HEK293 (cell line): Measurements from ENCODE around the gene ATP1A3.
A peak's percentile ranks its signal among the peaks of the same experiment; 100 is the strongest.

Experiments
- SCRT1 ChIP-seq: fragments of 450-650 bp; formaldehyde crosslinking; IDR thresholded peaks from 2 replicates; pipeline ENCODE4 v1.5.1; 2016; ENCODE audit warnings: missing biosample characterization, missing genetic modification characterization, borderline replicate concordance
- SP7 ChIP-seq: fragments of 450-650 bp; formaldehyde crosslinking; IDR thresholded peaks from 2 replicates; pipeline ENCODE4 v1.5.1; 2016; ENCODE audit warnings: missing biosample characterization, missing genetic modification characterization
- ZNF214 ChIP-seq: fragments of 450-650 bp; formaldehyde crosslinking; IDR thresholded peaks from 2 replicates; pipeline ENCODE4 v1.5.1; 2017; ENCODE audit warnings: missing biosample characterization, mild to moderate bottlenecking, missing genetic modification characterization, borderline replicate concordance
- ZNF324 ChIP-seq: fragments of 450-650 bp; formaldehyde crosslinking; IDR thresholded peaks from 2 replicates; pipeline ENCODE4 v1.5.1; 2016; ENCODE audit warnings: missing biosample characterization, missing genetic modification characterization
- ZNF426 ChIP-seq: fragments of 450-650 bp; formaldehyde crosslinking; IDR thresholded peaks from 2 replicates; pipeline ENCODE4 v1.5.1; 2017; ENCODE audit warnings: missing biosample characterization, missing genetic modification characterization, mild to moderate bottlenecking, inconsistent platforms, moderate library complexity
- ZNF548 ChIP-seq: fragments of 450-650 bp; formaldehyde crosslinking; IDR thresholded peaks from 2 replicates; pipeline ENCODE4 v1.5.1; 2016; ENCODE audit warnings: missing biosample characterization, missing genetic modification characterization
- ZNF571 ChIP-seq: fragments of 450-650 bp; formaldehyde crosslinking; IDR thresholded peaks from 2 replicates; pipeline ENCODE4 v1.5.0; 2017; ENCODE audit warnings: missing biosample characterization, missing genetic modification characterization
- ZNF677 ChIP-seq: fragments of 450-650 bp; IDR thresholded peaks from 2 replicates; pipeline ENCODE4 v1.5.0; 2018; ENCODE audit warnings: missing biosample characterization, mild to moderate bottlenecking, missing genetic modification characterization, moderate library complexity
- ZNF747 ChIP-seq: fragments of 450-650 bp; formaldehyde crosslinking; IDR thresholded peaks from 2 replicates; pipeline ENCODE4 v1.5.1; 2016; ENCODE audit warnings: missing biosample characterization, missing genetic modification characterization
- ZNF843 ChIP-seq: fragments of 450-650 bp; formaldehyde crosslinking; IDR thresholded peaks from 2 replicates; pipeline ENCODE4 v1.5.1; 2016; ENCODE audit warnings: missing biosample characterization, missing genetic modification characterization
- TF ChIP-seq, protein P1 (sequence below): fragments of 450-650 bp; formaldehyde crosslinking; IDR thresholded peaks from 2 replicates; pipeline ENCODE4 v1.5.1; 2016; ENCODE audit warnings: missing biosample characterization, missing genetic modification characterization, borderline replicate concordance
- TF ChIP-seq, protein P2 (sequence below): fragments of 450-650 bp; formaldehyde crosslinking; IDR thresholded peaks from 2 replicates; pipeline ENCODE4 v1.5.1; 2016; ENCODE audit warnings: missing biosample characterization, missing genetic modification characterization
- TF ChIP-seq, protein P3 (sequence below): fragments of 450-650 bp; formaldehyde crosslinking; IDR thresholded peaks from 2 replicates; pipeline ENCODE4 v1.5.1; 2016; ENCODE audit warnings: missing biosample characterization, missing genetic modification characterization
- TF ChIP-seq, protein P4 (sequence below): fragments of 450-650 bp; formaldehyde crosslinking; IDR thresholded peaks from 2 replicates; pipeline ENCODE4 v1.5.1; 2016; ENCODE audit warnings: missing biosample characterization, missing genetic modification characterization
- TF ChIP-seq, protein P5 (sequence below): fragments of 450-650 bp; formaldehyde crosslinking; IDR thresholded peaks from 2 replicates; pipeline ENCODE4 v1.5.1; 2016; ENCODE audit warnings: missing biosample characterization, missing genetic modification characterization, borderline replicate concordance
- TF ChIP-seq, protein P6 (sequence below): fragments of 450-650 bp; formaldehyde crosslinking; IDR thresholded peaks from 2 replicates; pipeline ENCODE4 v1.5.1; 2016; ENCODE audit warnings: missing biosample characterization, missing genetic modification characterization

The ATP1A3 gene

DNA sequence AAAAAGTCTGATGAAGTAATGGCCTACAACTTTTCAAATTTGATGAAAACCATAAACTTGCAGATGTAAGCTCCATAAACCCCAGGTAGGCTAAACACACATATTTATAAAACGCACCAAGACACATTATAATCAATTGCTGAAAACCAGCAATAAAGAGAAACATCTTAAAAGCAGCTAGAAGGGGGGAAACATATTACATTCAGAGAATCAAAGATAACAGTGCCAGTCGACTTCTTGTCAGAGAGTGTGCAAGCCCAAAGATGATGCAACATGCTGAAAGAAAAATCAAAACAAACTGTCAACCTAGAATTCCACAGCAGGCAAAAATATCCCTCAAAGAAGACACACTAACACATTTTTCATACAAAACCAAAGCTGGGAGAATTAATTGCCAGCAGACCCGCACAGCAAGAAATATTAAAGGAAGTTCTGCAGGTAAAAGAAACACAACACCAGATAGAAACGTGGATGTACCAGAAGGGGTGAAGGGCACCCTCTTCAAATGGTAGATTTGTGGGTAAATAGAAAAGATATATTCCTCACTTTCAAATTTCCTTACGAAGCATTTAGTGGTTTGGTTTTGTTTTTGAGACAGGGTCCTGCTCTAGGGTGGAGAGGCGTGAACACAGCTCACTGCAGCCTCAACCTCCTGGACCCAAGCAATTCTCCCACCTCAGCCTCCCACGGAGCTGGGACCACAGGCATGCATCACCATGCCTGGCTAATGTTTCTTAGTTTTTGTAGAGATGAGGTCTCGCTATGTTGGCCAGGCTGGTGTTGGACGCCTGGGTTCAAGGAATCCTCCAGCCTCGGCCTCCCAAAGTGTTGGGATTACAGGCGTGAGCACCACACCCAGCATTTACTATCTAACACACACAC is 16.5 kb upstream of the ATP1A3 start (continued):
- TF ChIP-seq, protein P1, sequence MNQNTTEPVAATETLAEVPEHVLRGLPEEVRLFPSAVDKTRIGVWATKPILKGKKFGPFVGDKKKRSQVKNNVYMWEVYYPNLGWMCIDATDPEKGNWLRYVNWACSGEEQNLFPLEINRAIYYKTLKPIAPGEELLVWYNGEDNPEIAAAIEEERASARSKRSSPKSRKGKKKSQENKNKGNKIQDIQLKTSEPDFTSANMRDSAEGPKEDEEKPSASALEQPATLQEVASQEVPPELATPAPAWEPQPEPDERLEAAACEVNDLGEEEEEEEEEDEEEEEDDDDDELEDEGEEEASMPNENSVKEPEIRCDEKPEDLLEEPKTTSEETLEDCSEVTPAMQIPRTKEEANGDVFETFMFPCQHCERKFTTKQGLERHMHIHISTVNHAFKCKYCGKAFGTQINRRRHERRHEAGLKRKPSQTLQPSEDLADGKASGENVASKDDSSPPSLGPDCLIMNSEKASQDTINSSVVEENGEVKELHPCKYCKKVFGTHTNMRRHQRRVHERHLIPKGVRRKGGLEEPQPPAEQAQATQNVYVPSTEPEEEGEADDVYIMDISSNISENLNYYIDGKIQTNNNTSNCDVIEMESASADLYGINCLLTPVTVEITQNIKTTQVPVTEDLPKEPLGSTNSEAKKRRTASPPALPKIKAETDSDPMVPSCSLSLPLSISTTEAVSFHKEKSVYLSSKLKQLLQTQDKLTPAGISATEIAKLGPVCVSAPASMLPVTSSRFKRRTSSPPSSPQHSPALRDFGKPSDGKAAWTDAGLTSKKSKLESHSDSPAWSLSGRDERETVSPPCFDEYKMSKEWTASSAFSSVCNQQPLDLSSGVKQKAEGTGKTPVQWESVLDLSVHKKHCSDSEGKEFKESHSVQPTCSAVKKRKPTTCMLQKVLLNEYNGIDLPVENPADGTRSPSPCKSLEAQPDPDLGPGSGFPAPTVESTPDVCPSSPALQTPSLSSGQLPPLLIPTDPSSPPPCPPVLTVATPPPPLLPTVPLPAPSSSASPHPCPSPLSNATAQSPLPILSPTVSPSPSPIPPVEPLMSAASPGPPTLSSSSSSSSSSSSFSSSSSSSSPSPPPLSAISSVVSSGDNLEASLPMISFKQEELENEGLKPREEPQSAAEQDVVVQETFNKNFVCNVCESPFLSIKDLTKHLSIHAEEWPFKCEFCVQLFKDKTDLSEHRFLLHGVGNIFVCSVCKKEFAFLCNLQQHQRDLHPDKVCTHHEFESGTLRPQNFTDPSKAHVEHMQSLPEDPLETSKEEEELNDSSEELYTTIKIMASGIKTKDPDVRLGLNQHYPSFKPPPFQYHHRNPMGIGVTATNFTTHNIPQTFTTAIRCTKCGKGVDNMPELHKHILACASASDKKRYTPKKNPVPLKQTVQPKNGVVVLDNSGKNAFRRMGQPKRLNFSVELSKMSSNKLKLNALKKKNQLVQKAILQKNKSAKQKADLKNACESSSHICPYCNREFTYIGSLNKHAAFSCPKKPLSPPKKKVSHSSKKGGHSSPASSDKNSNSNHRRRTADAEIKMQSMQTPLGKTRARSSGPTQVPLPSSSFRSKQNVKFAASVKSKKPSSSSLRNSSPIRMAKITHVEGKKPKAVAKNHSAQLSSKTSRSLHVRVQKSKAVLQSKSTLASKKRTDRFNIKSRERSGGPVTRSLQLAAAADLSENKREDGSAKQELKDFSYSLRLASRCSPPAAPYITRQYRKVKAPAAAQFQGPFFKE = no peak
- TF ChIP-seq ZNF548 = no peak
- no peak for TF ChIP-seq SCRT1
- TF ChIP-seq SP7 (tag by site-specific recombination) = 0 out of 2 replicates have a peak, but pooled peaks have one; percentile 24
- TF ChIP-seq, protein P2, sequence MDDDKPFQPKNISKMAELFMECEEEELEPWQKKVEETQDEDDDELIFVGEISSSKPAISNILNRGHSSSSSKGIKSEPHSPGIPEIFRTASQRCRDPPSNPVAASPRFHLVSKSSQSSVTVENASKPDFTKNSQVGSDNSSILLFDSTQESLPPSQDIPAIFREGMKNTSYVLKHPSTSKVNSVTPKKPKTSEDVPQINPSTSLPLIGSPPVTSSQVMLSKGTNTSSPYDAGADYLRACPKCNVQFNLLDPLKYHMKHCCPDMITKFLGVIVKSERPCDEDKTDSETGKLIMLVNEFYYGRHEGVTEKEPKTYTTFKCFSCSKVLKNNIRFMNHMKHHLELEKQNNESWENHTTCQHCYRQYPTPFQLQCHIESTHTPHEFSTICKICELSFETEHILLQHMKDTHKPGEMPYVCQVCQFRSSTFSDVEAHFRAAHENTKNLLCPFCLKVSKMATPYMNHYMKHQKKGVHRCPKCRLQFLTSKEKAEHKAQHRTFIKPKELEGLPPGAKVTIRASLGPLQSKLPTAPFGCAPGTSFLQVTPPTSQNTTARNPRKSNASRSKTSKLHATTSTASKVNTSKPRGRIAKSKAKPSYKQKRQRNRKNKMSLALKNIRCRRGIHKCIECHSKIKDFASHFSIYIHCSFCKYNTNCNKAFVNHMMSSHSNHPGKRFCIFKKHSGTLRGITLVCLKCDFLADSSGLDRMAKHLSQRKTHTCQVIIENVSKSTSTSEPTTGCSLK (tag by site-specific recombination) = no peak
- TF ChIP-seq, protein P3, sequence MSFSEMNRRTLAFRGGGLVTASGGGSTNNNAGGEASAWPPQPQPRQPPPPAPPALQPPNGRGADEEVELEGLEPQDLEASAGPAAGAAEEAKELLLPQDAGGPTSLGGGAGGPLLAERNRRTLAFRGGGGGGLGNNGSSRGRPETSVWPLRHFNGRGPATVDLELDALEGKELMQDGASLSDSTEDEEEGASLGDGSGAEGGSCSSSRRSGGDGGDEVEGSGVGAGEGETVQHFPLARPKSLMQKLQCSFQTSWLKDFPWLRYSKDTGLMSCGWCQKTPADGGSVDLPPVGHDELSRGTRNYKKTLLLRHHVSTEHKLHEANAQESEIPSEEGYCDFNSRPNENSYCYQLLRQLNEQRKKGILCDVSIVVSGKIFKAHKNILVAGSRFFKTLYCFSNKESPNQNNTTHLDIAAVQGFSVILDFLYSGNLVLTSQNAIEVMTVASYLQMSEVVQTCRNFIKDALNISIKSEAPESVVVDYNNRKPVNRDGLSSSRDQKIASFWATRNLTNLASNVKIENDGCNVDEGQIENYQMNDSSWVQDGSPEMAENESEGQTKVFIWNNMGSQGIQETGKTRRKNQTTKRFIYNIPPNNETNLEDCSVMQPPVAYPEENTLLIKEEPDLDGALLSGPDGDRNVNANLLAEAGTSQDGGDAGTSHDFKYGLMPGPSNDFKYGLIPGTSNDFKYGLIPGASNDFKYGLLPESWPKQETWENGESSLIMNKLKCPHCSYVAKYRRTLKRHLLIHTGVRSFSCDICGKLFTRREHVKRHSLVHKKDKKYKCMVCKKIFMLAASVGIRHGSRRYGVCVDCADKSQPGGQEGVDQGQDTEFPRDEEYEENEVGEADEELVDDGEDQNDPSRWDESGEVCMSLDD (tag by site-specific recombination) = peak; percentile 50; the same call in 1 of the 2 replicates
- TF ChIP-seq ZNF747 (tag by site-specific recombination) = no peak
- TF ChIP-seq ZNF571 = no peak
- TF ChIP-seq ZNF677 (tag by site-specific recombination) = no peak
- no peak for TF ChIP-seq ZNF843
- TF ChIP-seq, protein P4, sequence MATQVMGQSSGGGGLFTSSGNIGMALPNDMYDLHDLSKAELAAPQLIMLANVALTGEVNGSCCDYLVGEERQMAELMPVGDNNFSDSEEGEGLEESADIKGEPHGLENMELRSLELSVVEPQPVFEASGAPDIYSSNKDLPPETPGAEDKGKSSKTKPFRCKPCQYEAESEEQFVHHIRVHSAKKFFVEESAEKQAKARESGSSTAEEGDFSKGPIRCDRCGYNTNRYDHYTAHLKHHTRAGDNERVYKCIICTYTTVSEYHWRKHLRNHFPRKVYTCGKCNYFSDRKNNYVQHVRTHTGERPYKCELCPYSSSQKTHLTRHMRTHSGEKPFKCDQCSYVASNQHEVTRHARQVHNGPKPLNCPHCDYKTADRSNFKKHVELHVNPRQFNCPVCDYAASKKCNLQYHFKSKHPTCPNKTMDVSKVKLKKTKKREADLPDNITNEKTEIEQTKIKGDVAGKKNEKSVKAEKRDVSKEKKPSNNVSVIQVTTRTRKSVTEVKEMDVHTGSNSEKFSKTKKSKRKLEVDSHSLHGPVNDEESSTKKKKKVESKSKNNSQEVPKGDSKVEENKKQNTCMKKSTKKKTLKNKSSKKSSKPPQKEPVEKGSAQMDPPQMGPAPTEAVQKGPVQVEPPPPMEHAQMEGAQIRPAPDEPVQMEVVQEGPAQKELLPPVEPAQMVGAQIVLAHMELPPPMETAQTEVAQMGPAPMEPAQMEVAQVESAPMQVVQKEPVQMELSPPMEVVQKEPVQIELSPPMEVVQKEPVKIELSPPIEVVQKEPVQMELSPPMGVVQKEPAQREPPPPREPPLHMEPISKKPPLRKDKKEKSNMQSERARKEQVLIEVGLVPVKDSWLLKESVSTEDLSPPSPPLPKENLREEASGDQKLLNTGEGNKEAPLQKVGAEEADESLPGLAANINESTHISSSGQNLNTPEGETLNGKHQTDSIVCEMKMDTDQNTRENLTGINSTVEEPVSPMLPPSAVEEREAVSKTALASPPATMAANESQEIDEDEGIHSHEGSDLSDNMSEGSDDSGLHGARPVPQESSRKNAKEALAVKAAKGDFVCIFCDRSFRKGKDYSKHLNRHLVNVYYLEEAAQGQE = no peak
- TF ChIP-seq, protein P5, sequence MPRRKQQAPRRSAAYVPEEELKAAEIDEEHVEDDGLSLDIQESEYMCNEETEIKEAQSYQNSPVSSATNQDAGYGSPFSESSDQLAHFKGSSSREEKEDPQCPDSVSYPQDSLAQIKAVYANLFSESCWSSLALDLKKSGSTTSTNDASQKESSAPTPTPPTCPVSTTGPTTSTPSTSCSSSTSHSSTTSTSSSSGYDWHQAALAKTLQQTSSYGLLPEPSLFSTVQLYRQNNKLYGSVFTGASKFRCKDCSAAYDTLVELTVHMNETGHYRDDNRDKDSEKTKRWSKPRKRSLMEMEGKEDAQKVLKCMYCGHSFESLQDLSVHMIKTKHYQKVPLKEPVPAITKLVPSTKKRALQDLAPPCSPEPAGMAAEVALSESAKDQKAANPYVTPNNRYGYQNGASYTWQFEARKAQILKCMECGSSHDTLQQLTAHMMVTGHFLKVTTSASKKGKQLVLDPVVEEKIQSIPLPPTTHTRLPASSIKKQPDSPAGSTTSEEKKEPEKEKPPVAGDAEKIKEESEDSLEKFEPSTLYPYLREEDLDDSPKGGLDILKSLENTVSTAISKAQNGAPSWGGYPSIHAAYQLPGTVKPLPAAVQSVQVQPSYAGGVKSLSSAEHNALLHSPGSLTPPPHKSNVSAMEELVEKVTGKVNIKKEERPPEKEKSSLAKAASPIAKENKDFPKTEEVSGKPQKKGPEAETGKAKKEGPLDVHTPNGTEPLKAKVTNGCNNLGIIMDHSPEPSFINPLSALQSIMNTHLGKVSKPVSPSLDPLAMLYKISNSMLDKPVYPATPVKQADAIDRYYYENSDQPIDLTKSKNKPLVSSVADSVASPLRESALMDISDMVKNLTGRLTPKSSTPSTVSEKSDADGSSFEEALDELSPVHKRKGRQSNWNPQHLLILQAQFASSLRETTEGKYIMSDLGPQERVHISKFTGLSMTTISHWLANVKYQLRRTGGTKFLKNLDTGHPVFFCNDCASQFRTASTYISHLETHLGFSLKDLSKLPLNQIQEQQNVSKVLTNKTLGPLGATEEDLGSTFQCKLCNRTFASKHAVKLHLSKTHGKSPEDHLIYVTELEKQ = no peak
- TF ChIP-seq, protein P6, sequence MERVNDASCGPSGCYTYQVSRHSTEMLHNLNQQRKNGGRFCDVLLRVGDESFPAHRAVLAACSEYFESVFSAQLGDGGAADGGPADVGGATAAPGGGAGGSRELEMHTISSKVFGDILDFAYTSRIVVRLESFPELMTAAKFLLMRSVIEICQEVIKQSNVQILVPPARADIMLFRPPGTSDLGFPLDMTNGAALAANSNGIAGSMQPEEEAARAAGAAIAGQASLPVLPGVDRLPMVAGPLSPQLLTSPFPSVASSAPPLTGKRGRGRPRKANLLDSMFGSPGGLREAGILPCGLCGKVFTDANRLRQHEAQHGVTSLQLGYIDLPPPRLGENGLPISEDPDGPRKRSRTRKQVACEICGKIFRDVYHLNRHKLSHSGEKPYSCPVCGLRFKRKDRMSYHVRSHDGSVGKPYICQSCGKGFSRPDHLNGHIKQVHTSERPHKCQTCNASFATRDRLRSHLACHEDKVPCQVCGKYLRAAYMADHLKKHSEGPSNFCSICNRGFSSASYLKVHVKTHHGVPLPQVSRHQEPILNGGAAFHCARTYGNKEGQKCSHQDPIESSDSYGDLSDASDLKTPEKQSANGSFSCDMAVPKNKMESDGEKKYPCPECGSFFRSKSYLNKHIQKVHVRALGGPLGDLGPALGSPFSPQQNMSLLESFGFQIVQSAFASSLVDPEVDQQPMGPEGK = peak; percentile 49; the same call in 1 of the 2 replicates
- TF ChIP-seq ZNF214 = no peak
- no peak for TF ChIP-seq ZNF426 (tag by site-specific recombination)
- no peak for TF ChIP-seq ZNF324 (tag by site-specific recombination)
